ENCODE measurements around the gene SLIT1. TPM values are rescaled to one million over a fixed set of nuclear protein-coding genes. Genes with fewer than 3 reads are reported as not detected.

Gene SLIT1
- polyA plus RNA-seq, 1 donor from 2014 or later, result 9.5 TPM

GRCh38 chr10:97065686-97066660 is 119.8 kb downstream of the SLIT1 start:
- Histone ChIP-seq H3K9me2 (ENCODE audit: insufficient read depth, low read length) (no peaks in the 10 kb centered on the region), H3K9ac (ENCODE audit: low read length) (no peak overlapping the region), H3K27ac (ENCODE audit: low read length) (no peak overlapping the region), H3K27me3 (ENCODE audit: insufficient read depth, low read depth, low read length) (no peaks in the 10 kb centered on the region), H3K4me3 (ENCODE audit: low read length) (no peak overlapping the region), H3K36me3 (ENCODE audit: insufficient read depth, low read length) (no peaks in the 10 kb centered on the region), H2AFZ (ENCODE audit: low read depth, low read length) (no peak overlapping the region), H3F3A (ENCODE audit: insufficient read depth, low read length, poor library complexity, severe bottlenecking) (no peaks in the 10 kb centered on the region), H4K20me1 (ENCODE audit: insufficient read depth) (no peaks in the 10 kb centered on the region), H3K79me2 (replicated peaks; ENCODE audit: insufficient read depth, low read length) (no peaks in the 10 kb centered on the region), H3K4me2 (ENCODE audit: low read length) (no peak overlapping the region), H3K9me3 (ENCODE audit: low read length) (no peaks in the 10 kb centered on the region)
- TF ChIP-seq CTCF (IDR thresholded peaks at IDR 0.05; ENCODE audit: poor library complexity, severe bottlenecking) (no peak), EZH2 (IDR thresholded peaks at IDR 0.05; ENCODE audit: borderline replicate concordance, insufficient read depth, low read length, poor library complexity, severe bottlenecking) (no peak), SMC3 (conservative IDR thresholded peaks at IDR 0.05; ENCODE audit: poor library complexity) (no peak), MXI1 (conservative IDR thresholded peaks at IDR 0.05; ENCODE audit: poor library complexity, severe bottlenecking) (no peak), TAF1 (IDR thresholded peaks at IDR 0.05; ENCODE audit: low read depth) (no peak), POLR2AphosphoS5 (IDR thresholded peaks at IDR 0.05) (no peak), RAD21 (conservative IDR thresholded peaks at IDR 0.05) (no peak), REST (IDR thresholded peaks at IDR 0.05; ENCODE audit: borderline replicate concordance) (no peak)

- Histone ChIP-seq H3K79me2 (replicated peaks; ENCODE audit: insufficient read depth, low read length) (no peaks in the 10 kb centered on the region), H3K4me2 (ENCODE audit: low read length) (no peak overlapping the region), H3K9me2 (ENCODE audit: insufficient read depth, low read length) (no peaks in the 10 kb centered on the region), H4K20me1 (ENCODE audit: insufficient read depth) (no peaks in the 10 kb centered on the region), H3K36me3 (ENCODE audit: insufficient read depth, low read length) (no peaks in the 10 kb centered on the region), H3K27ac (ENCODE audit: low read length) (no peak overlapping the region), H2AFZ (ENCODE audit: low read depth, low read length) (no peak overlapping the region), H3F3A (ENCODE audit: insufficient read depth, low read length, poor library complexity, severe bottlenecking) (no peaks in the 10 kb centered on the region), H3K9me3 (ENCODE audit: low read length) (no peaks in the 10 kb centered on the region), H3K4me3 (ENCODE audit: low read length) (no peak overlapping the region), H3K9ac (ENCODE audit: low read length) (no peak overlapping the region), H3K27me3 (ENCODE audit: insufficient read depth, low read depth, low read length) (no peaks in the 10 kb centered on the region)
- no peak for TF ChIP-seq CTCF (IDR thresholded peaks at IDR 0.05; ENCODE audit: poor library complexity, severe bottlenecking)
- TF ChIP-seq EZH2 (IDR thresholded peaks at IDR 0.05; ENCODE audit: borderline replicate concordance, insufficient read depth, low read length, poor library complexity, severe bottlenecking), result no peak
- TF ChIP-seq REST (IDR thresholded peaks at IDR 0.05; ENCODE audit: borderline replicate concordance), result no peak
- no peak for TF ChIP-seq TAF1 (IDR thresholded peaks at IDR 0.05; ENCODE audit: low read depth)
- TF ChIP-seq MXI1 (conservative IDR thresholded peaks at IDR 0.05; ENCODE audit: poor library complexity, severe bottlenecking), result no peak
- no peak for TF ChIP-seq POLR2AphosphoS5 (IDR thresholded peaks at IDR 0.05)
- no peak for TF ChIP-seq RAD21 (conservative IDR thresholded peaks at IDR 0.05)
- TF ChIP-seq SMC3 (conservative IDR thresholded peaks at IDR 0.05; ENCODE audit: poor library complexity), result no peak
- TF ChIP-seq EP300 (conservative IDR thresholded peaks at IDR 0.05; ENCODE audit: poor library complexity, severe bottlenecking), result no peak
These were observed 120.6 kb downstream of the SLIT1 start for GRCh38 chr10:97065128-97065527.

Data from neural cell (in vitro differentiated cells).